Measurements from ENCODE around the gene LECT2. TPM values are rescaled to one million over a fixed set of nuclear protein-coding genes. Genes with fewer than 3 reads are reported as not detected.
A peak's percentile ranks its signal among the peaks of the same experiment; 100 is the strongest.

The LECT2 gene
- total and polyA plus RNA-seq, 10 of the 15 experiments (the other 5 are each of a cell fraction or from before 2014, with no cell fraction given): not detected

DNA sequence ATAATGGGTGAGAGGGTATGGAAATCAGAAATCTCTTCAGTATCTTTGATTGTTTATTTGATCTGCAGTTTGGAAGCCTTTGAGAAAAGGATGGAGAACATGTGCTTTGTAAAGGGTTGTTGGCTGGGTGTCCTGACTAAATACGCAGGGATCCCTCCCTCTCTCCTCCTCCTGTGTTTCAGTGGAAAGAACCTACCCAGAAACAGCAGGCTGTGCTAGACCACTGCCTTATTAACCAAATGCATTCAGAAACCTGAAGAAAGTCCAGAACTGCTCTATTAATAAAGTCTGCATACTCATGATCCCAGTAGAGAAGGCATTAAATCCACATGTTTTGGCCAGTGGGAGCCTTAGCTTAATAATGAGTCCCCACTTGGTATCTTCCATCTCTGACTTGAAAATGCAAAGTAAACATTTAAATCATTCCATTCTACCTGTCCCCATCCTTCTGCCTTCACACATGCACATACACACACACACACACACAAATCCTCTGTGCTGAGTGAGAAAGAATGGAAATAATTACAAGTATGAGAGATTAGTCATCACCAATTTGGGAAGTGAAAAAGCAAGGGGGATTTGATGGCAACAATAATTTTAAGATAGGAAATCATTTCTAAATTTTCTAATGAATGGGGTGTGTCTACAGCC, 10.0 kb upstream of the LECT2 start (continued):
- TF ChIP-seq, protein P1, sequence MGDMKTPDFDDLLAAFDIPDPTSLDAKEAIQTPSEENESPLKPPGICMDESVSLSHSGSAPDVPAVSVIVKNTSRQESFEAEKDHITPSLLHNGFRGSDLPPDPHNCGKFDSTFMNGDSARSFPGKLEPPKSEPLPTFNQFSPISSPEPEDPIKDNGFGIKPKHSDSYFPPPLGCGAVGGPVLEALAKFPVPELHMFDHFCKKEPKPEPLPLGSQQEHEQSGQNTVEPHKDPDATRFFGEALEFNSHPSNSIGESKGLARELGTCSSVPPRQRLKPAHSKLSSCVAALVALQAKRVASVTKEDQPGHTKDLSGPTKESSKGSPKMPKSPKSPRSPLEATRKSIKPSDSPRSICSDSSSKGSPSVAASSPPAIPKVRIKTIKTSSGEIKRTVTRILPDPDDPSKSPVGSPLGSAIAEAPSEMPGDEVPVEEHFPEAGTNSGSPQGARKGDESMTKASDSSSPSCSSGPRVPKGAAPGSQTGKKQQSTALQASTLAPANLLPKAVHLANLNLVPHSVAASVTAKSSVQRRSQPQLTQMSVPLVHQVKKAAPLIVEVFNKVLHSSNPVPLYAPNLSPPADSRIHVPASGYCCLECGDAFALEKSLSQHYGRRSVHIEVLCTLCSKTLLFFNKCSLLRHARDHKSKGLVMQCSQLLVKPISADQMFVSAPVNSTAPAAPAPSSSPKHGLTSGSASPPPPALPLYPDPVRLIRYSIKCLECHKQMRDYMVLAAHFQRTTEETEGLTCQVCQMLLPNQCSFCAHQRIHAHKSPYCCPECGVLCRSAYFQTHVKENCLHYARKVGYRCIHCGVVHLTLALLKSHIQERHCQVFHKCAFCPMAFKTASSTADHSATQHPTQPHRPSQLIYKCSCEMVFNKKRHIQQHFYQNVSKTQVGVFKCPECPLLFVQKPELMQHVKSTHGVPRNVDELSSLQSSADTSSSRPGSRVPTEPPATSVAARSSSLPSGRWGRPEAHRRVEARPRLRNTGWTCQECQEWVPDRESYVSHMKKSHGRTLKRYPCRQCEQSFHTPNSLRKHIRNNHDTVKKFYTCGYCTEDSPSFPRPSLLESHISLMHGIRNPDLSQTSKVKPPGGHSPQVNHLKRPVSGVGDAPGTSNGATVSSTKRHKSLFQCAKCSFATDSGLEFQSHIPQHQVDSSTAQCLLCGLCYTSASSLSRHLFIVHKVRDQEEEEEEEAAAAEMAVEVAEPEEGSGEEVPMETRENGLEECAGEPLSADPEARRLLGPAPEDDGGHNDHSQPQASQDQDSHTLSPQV (IDR thresholded peaks at IDR 0.05): no peak
- TF ChIP-seq CEBPB (IDR thresholded peaks at IDR 0.05; ENCODE audit: borderline replicate concordance in 1 of 2, low read depth in 2 of 2, low read length in 2 of 2): no peak

DNA sequence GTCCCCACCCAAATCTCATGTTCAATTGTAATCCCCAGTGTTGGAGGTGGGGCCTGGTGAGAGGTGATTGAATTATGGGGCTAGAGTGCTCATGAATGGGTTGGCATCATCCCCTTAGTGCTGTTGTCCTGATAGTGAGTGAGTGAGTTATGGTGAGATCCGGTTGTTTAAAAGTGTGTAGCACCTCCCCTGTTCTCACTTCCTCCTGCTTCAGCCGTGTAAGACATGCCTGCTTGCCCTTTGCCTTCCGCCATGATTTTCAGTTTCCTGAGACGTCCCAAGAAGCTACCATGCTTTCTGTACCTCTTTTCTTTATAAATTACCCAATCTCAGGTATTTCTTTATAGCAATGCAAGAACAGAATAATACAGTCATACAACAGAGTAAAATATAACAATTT, 742 bp upstream of the LECT2 start:
- intact Hi-C loops (cut with micrococcal nuclease; ENCODE audit: unreplicated experiment): no loop called here
- Histone ChIP-seq H3K9ac (ENCODE audit: control insufficient read depth, insufficient read depth, low read length) (no peak overlapping the region), H4K20me1 (ENCODE audit: control insufficient read depth, insufficient read depth) (no peaks in the 10 kb centered on the region), H3K4me3 (no peak overlapping the region), H3K79me2 (ENCODE audit: control insufficient read depth, insufficient read depth, low read length) (no peaks in the 10 kb centered on the region), H2AFZ (ENCODE audit: control insufficient read depth, low read depth, low read length) (no peak overlapping the region), H3K27me3 (replicated peaks in 1 of 2; ENCODE audit: control insufficient read depth in 2 of 2, insufficient read depth in 2 of 2, low read length in 1 of 2) (peaks cover 0 to 3% of the 10 kb centered on the region in 2 experiments; a peak in 2 of 4 replicates), H3K4me1 (ENCODE audit: control insufficient read depth, insufficient read depth, low read length) (no peaks in the 10 kb centered on the region), H3K27ac (ENCODE audit: control insufficient read depth, insufficient read depth) (no peak overlapping the region), H3K4me2 (ENCODE audit: control insufficient read depth, insufficient read depth) (no peak overlapping the region), H3K9me3 (replicated peaks; ENCODE audit: control insufficient read depth, insufficient read depth, low read length) (no peaks in the 10 kb centered on the region; the same call in 2 of the 3 replicates), H3K36me3 (ENCODE audit: control insufficient read depth in 2 of 2, insufficient read depth in 2 of 2, low read length in 1 of 2) (no peaks in the 10 kb centered on the region)
- FAIRE-seq (peak; percentile 31), DNase-seq (ENCODE audit: low read depth, low spot score) (no peak), ATAC-seq (peak; percentile 81)
- ChIA-PET CTCF (interaction anchor here (0.7 to 1.2 kb wide), 5 partner anchors 17 to 256 kb away, joined by 3 to 5 read pairs (median 3); no protein-coding TSS in a partner anchor), RAD21 (ENCODE audit: unreplicated experiment) (no interaction called here), SMC1A (ENCODE audit: uncharacterized antibody, unreplicated experiment) (interaction anchor here (0.6 to 0.7 kb wide), 2 partner anchors 18 to 262 kb away, joined by 3 read pairs; no protein-coding TSS in a partner anchor), POLR2A (no interaction called here)
- 0% methylated on average over 4 of the region's 4 CpGs for WGBS (ENCODE audit: insufficient coverage, insufficient replicate concordance, low lambda C conversion rate, missing lambda C conversion rate)
- in situ Hi-C loops (cut with MboI): no loop called here
- TF ChIP-seq SPI1 (IDR thresholded peaks at IDR 0.05; ENCODE audit: borderline replicate concordance, insufficient read depth, low read depth, low read length): peak; percentile 66; the same call in 1 of the 2 replicates
- TF ChIP-seq, protein P2, sequence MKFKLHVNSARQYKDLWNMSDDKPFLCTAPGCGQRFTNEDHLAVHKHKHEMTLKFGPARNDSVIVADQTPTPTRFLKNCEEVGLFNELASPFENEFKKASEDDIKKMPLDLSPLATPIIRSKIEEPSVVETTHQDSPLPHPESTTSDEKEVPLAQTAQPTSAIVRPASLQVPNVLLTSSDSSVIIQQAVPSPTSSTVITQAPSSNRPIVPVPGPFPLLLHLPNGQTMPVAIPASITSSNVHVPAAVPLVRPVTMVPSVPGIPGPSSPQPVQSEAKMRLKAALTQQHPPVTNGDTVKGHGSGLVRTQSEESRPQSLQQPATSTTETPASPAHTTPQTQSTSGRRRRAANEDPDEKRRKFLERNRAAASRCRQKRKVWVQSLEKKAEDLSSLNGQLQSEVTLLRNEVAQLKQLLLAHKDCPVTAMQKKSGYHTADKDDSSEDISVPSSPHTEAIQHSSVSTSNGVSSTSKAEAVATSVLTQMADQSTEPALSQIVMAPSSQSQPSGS (IDR thresholded peaks at IDR 0.05; ENCODE audit: low read length): no peak
- TF ChIP-seq YY1 (IDR thresholded peaks at IDR 0.05; ENCODE audit: low read depth, low read length): 0 out of 2 replicates have a peak, but pooled peaks have one; percentile 25
- peak in 1 of 2 experiments; percentile 34; a peak in 1 of 4 replicates for TF ChIP-seq SRF (IDR thresholded peaks at IDR 0.05; ENCODE audit: low read depth in 2 of 2, low read length in 2 of 2)
- no TSS peak for BruUV-seq (replicated peaks)
